Keratinocyte (primary cell): Measurements from ENCODE around the gene MRPL9. TPM values are rescaled to one million over a fixed set of nuclear protein-coding genes. Genes with fewer than 3 reads are reported as not detected.

Experiments
- DNase-seq: peaks from one replicate; pipeline ENCODE4 v3.0.0-alpha.2; 2011; ENCODE audit warnings: low read depth, missing footprints, low spot score
- FAIRE-seq: peaks from 2 replicates; lab custom pipeline; 2011; peaks lifted over from hg19 to GRCh38; lab: Jason Lieb, UNC
- H2AFZ ChIP-seq: 2 replicates; pipeline ENCODE4 v1.6.0; 2012; ENCODE audit warnings: low read length, control low read depth, inconsistent platforms; ENCODE audit not compliant: control insufficient read depth
- H3K27ac ChIP-seq: 2 replicates; pipeline ENCODE4 v1.5.1; 2011; ENCODE audit warnings: low read length; ENCODE audit not compliant: control insufficient read depth, insufficient read depth
- H3K27me3 ChIP-seq: 3 replicates; pipeline ENCODE4 v1.6.0; 2011; ENCODE audit warnings: low read length; ENCODE audit not compliant: control insufficient read depth, insufficient read depth; ENCODE audit errors: extremely low read depth
- H3K36me3 ChIP-seq, 2 experiments: 2 replicates in 1 of 2; 3 replicates in 1 of 2; pipeline ENCODE4 v1.5.1; 2011; ENCODE audit warnings: low read length in 2 of 2, mild to moderate bottlenecking in 1 of 2; ENCODE audit not compliant: control insufficient read depth in 2 of 2, insufficient read depth in 2 of 2; ENCODE audit errors: extremely low read depth in 1 of 2
- H3K4me1 ChIP-seq: 3 replicates; pipeline ENCODE4 v1.5.1; 2011; ENCODE audit warnings: low read length; ENCODE audit not compliant: control insufficient read depth, insufficient read depth; ENCODE audit errors: extremely low read depth
- H3K4me2 ChIP-seq: 3 replicates; pipeline ENCODE4 v1.6.0; 2011; ENCODE audit warnings: low read depth, low read length; ENCODE audit not compliant: control insufficient read depth, insufficient read depth; ENCODE audit errors: extremely low read depth
- H3K4me3 ChIP-seq, 3 experiments: fragments of 200-600 bp in 1 of 3; sonication (generic) in 1 of 3; 2 replicates in 2 of 3; 3 replicates in 1 of 3; pipeline ENCODE4 v1.5.1; 2011 to 2016; ENCODE audit warnings: low read length in 3 of 3, mild to moderate bottlenecking in 3 of 3, control low read depth in 2 of 3, inconsistent platforms in 1 of 3, low read depth in 1 of 3, mixed read lengths in 1 of 3, mixed run types in 1 of 3, moderate library complexity in 1 of 3; ENCODE audit not compliant: control insufficient read depth in 2 of 3, insufficient read depth in 2 of 3; ENCODE audit errors: extremely low read depth in 1 of 3
- H3K79me2 ChIP-seq: 2 replicates; pipeline ENCODE4 v1.6.0; 2012; ENCODE audit warnings: low read length; ENCODE audit not compliant: control insufficient read depth, insufficient read depth
- H3K9ac ChIP-seq: 3 replicates; pipeline ENCODE4 v1.6.0; 2011; ENCODE audit warnings: low read length; ENCODE audit not compliant: control insufficient read depth, insufficient read depth; ENCODE audit errors: extremely low read depth
- H3K9me1 ChIP-seq: 3 replicates; pipeline ENCODE4 v1.6.0; 2011; ENCODE audit warnings: low read length; ENCODE audit not compliant: control insufficient read depth, insufficient read depth; ENCODE audit errors: extremely low read depth
- H3K9me3 ChIP-seq: 2 replicates; pipeline ENCODE4 v1.5.1; 2012; ENCODE audit warnings: low read depth, low read length; ENCODE audit not compliant: control insufficient read depth
- H4K20me1 ChIP-seq: 3 replicates; pipeline ENCODE4 v1.6.0; 2011; ENCODE audit warnings: low read length; ENCODE audit not compliant: control insufficient read depth, insufficient read depth; ENCODE audit errors: extremely low read depth
- EZH2 ChIP-seq: IDR thresholded peaks from one replicate; pipeline ENCODE4 v1.6.1; 2012; ENCODE audit warnings: inconsistent platforms, mild to moderate bottlenecking, low read length, moderate library complexity
- dilution Hi-C: fragments of 300-500 bp; cut with MboI; formaldehyde crosslinking; loops from one replicate; pipeline ENCODE4 v1.7.0; 2020; ENCODE audit warnings: low sequenced_read_pairs; ENCODE audit not compliant: extremely low pct_ligation_motif_present
- polyA plus RNA-seq, 5 experiments: library from polyadenylated mRNA; depleted of rRNA in 3 of 5; stranded (reverse) in 3 of 5; stranded (forward) in 1 of 5; unstranded in 1 of 5; fragments of >200 nt; gene quantifications; 1 replicate in 1 of 5; 2 replicates in 3 of 5; 3 replicates in 1 of 5; pipeline versions ENCODE4 v1.2.1 to v1.2.3, GENCODE V29; 2011 to 2012; ENCODE audit warnings: missing spikeins in 2 of 5, low read depth in 1 of 5, low replicate concordance in 1 of 5
- TF ChIP-seq, protein P1 (sequence below), 3 experiments: IDR thresholded peaks in 1 of 3; conservative IDR thresholded peaks in 1 of 3; optimal IDR thresholded peaks in 1 of 3; 2 replicates in 2 of 3; 3 replicates in 1 of 3; pipeline versions ENCODE3 to v1.5.1; 2011; ENCODE audit warnings: low read length in 3 of 3, mild to moderate bottlenecking in 3 of 3, moderate library complexity in 2 of 3, control low read depth in 1 of 3, inconsistent platforms in 1 of 3; ENCODE audit not compliant: insufficient read depth in 2 of 3; ENCODE audit errors: extremely low read depth in 1 of 3

Gene MRPL9
- polyA plus RNA-seq, 1 donor (not counting 4 experiments of a cell fraction or from before 2014, with no cell fraction given): 125 TPM

DNA sequence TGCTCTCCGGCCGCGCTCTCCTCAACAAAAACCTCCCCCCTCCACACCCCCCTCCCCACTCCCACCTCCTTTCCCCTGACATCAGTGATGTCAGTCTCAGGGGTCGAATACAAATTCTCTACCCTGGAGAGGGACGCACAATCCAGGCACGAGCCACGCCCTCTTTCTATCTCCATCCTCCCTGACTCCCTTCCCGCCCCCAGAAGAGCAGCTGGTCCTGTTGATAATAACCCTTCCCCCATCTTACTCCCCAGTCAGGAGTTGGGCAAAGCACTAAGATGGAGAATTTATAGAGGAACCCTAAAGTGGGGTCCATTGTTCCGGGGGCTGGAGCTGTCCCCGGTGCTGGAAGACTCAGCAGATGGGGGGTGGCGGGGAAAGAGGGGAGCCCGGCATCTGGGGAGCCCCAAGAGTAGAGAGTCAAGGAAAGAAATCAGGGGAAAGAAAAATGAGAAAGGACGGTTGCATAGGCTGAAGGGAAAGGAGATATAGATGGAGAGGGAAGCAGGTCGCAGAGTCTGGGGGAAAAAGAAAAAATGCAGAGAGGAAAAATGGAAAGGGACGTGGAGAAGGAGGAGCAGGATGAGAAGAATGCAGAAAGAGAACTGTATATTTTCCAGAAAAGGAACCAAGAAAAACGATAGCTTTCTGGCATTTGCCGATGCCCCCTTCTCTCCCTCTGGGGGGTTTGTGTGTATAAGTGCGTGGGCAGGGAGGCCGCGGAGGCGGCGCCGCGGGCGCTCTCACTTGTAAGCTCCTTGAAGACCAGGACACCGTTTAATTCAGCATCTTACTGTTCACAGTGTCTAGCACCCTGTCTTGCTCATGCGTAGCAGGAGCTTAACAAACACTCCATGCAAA is 46.3 kb downstream of the MRPL9 start, which contains the start of gene CELF3:
Gene CELF3 (minus strand): TSS at position 33 of the 861 bp plus-strand sequence. CDS start 783 bp downstream, outside the sequence.
- Histone ChIP-seq H3K9ac (no peak within 1 kb of the TSS), H3K9me1 (no peaks in the 10 kb centered on the region), H2AFZ (no peak within 1 kb of the TSS), H4K20me1 (no peaks in the 10 kb centered on the region), H3K27me3 (peaks cover 58% of the 10 kb centered on the region), H3K4me2 (no peak within 1 kb of the TSS), H3K9me3 (no peaks in the 10 kb centered on the region), H3K36me3 (no peaks in the 10 kb centered on the region), H3K79me2 (no peaks in the 10 kb centered on the region), H3K4me3 (no peak within 1 kb of the TSS), H3K27ac (no peak within 1 kb of the TSS), H3K4me1 (peaks cover 14% of the 10 kb centered on the region)
- DNase-seq (no peak), FAIRE-seq (no peak)
- TF ChIP-seq, protein P1, sequence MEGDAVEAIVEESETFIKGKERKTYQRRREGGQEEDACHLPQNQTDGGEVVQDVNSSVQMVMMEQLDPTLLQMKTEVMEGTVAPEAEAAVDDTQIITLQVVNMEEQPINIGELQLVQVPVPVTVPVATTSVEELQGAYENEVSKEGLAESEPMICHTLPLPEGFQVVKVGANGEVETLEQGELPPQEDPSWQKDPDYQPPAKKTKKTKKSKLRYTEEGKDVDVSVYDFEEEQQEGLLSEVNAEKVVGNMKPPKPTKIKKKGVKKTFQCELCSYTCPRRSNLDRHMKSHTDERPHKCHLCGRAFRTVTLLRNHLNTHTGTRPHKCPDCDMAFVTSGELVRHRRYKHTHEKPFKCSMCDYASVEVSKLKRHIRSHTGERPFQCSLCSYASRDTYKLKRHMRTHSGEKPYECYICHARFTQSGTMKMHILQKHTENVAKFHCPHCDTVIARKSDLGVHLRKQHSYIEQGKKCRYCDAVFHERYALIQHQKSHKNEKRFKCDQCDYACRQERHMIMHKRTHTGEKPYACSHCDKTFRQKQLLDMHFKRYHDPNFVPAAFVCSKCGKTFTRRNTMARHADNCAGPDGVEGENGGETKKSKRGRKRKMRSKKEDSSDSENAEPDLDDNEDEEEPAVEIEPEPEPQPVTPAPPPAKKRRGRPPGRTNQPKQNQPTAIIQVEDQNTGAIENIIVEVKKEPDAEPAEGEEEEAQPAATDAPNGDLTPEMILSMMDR (optimal IDR thresholded peaks at IDR 0.05 in 1 of 3, IDR thresholded peaks at IDR 0.05 in 1 of 3, conservative IDR thresholded peaks at IDR 0.05 in 1 of 3; ENCODE audit: extremely low read depth in 1 of 3, insufficient read depth in 2 of 3, low read length in 3 of 3): no peak
- no peak for TF ChIP-seq EZH2
- dilution Hi-C loops: no loop called here

DNA sequence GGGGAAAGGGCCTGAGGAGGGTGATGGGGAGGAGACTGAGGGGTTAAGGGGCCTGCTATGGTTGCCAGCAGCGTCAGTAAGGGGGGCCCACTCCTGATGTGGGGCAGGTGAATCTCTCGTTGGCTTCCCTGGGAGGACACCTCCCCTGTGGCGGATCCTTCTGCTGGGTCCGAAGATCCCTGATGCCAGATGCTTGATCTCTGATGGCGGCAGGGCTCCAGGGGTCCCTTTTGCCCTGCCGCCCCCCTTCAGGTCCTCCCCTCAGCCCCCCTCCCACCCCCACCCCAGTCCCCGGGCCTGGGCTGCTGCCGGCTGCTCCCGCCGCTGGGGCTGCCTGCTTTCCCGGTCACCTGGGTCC is 46.9 kb downstream of the MRPL9 start:
- FAIRE-seq: no peak
- dilution Hi-C loops: no loop called here
- H3K4me1 ChIP-seq: peaks cover 10% of the 10 kb centered on the region
- no peak overlapping the region for H3K27ac ChIP-seq
- DNase-seq: no peak
- no peak overlapping the region for H3K9ac ChIP-seq
- no peaks in the 10 kb centered on the region for H3K79me2 ChIP-seq
- no peak overlapping the region for H2AFZ ChIP-seq
- H3K27me3 ChIP-seq: peaks cover 52% of the 10 kb centered on the region
- H3K9me1 ChIP-seq: no peaks in the 10 kb centered on the region
- H4K20me1 ChIP-seq: no peaks in the 10 kb centered on the region
- H3K4me3 ChIP-seq: no peak overlapping the region
- H3K4me2 ChIP-seq: no peak overlapping the region
- no peaks in the 10 kb centered on the region for H3K9me3 ChIP-seq
- no peaks in the 10 kb centered on the region for H3K36me3 ChIP-seq
- TF ChIP-seq, protein P1 (optimal IDR thresholded peaks at IDR 0.05 in 1 of 3, IDR thresholded peaks at IDR 0.05 in 1 of 3, conservative IDR thresholded peaks at IDR 0.05 in 1 of 3; ENCODE audit: extremely low read depth in 1 of 3, insufficient read depth in 2 of 3, low read length in 3 of 3): no peak
- TF ChIP-seq EZH2: no peak
